Measurements from ENCODE around the gene DIS3.
"Not testable (repeated sequence)": the region's sequence is repeated elsewhere in the genome, so short reads cannot be mapped to it uniquely, and the experiment has no call there.

Gene DIS3

GRCh38 chr13:72781451-72782439, at the start of gene DIS3, which contains the start of gene PIBF1:
TSS of gene DIS3 (minus strand) at chr13:72781900. CDS start at chr13:72781832, 68 bp downstream.
TSS of gene PIBF1 (plus strand) at chr13:72782133. CDS start at chr13:72783470, 1,337 bp downstream.
- POLR2A ChIA-PET = no interaction called here

GRCh38 chr13:72823724-72824123, 42.0 kb upstream of the DIS3 start:
- POLR2A ChIA-PET = no interaction called here
- TF ChIP-seq CTCF (IDR thresholded peaks at IDR 0.05; ENCODE audit: control extremely low read depth, extremely low read depth, low read depth, missing control alignments) = no peak
- no peak for DNase-seq (ENCODE audit: extremely low spot score)
- CTCF ChIA-PET = no interaction called here

More at GRCh38 chr13:72781451-72782439, at the start of gene DIS3, which contains the start of gene PIBF1:
- peak; percentile 97 for DNase-seq (ENCODE audit: extremely low spot score)
- CTCF ChIA-PET = interaction anchor here (1.0 kb wide), 1 partner anchor 11 kb away, joined by 6 read pairs; no protein-coding TSS in a partner anchor
- no peak for TF ChIP-seq CTCF (IDR thresholded peaks at IDR 0.05; ENCODE audit: control extremely low read depth, extremely low read depth, low read depth, missing control alignments)

GRCh38 chr13:72823081-72823480, 41.4 kb upstream of the DIS3 start:
- DNase-seq (ENCODE audit: extremely low spot score) = no peak
- ChIA-PET POLR2A (no interaction called here), CTCF (no interaction called here)
- TF ChIP-seq CTCF (IDR thresholded peaks at IDR 0.05; ENCODE audit: control extremely low read depth, extremely low read depth, low read depth, missing control alignments) = no peak

- no peak for DNase-seq (ENCODE audit: extremely low spot score)
- CTCF ChIA-PET = interaction anchor here (1.2 to 1.8 kb wide), 4 partner anchors 12 to 589 kb away, joined by 3 to 4 read pairs (median 4); no protein-coding TSS in a partner anchor
- TF ChIP-seq CTCF (IDR thresholded peaks at IDR 0.05; ENCODE audit: control extremely low read depth, extremely low read depth, low read depth, missing control alignments) = no peak
- POLR2A ChIA-PET = no interaction called here
Observed at GRCh38 chr13:72820898-72821279, 39.2 kb upstream of the DIS3 start.

- ChIA-PET POLR2A (no interaction called here), CTCF (interaction anchor here (1.2 to 1.8 kb wide), 6 partner anchors 11 to 589 kb away, joined by 3 to 4 read pairs (median 4); no protein-coding TSS in a partner anchor)
- no peak for DNase-seq (ENCODE audit: extremely low spot score)
- no peak for TF ChIP-seq CTCF (IDR thresholded peaks at IDR 0.05; ENCODE audit: control extremely low read depth, extremely low read depth, low read depth, missing control alignments)
Observed at GRCh38 chr13:72820156-72820897, 38.6 kb upstream of the DIS3 start.

- peak; percentile 13 for DNase-seq (ENCODE audit: extremely low spot score)
- POLR2A ChIA-PET = no interaction called here
- CTCF ChIA-PET = interaction anchor here (0.6 to 1.6 kb wide), 4 partner anchors 11 to 901 kb away, joined by 3 to 8 read pairs (median 4); no protein-coding TSS in a partner anchor
- TF ChIP-seq CTCF (IDR thresholded peaks at IDR 0.05; ENCODE audit: control extremely low read depth, extremely low read depth, low read depth, missing control alignments) = peak; percentile 36
Observed at GRCh38 chr13:72808917-72809500, 27.3 kb upstream of the DIS3 start.

GRCh38 chr13:72806514-72806913, 24.8 kb upstream of the DIS3 start:
- CTCF ChIA-PET = interaction anchor here (1.1 kb wide), 1 partner anchor 32 kb away, joined by 3 read pairs; no protein-coding TSS in a partner anchor
- DNase-seq (ENCODE audit: extremely low spot score); POLR2A ChIA-PET: not testable (repeated sequence)
